SKM-1 treated with dmso at 0.1 percent for 144 hours (cell line): Measurements from ENCODE around the gene DHRS7B.

Source experiments
- DNase-seq: peaks from one replicate; lab custom pipeline; 2025; ENCODE audit not compliant: unreplicated experiment; lab: John Stamatoyannopoulos, UW

The DHRS7B gene

GRCh38 chr17:21233581-21234347, 107.0 kb downstream of the DHRS7B start:
- no peak for DNase-seq

DNA sequence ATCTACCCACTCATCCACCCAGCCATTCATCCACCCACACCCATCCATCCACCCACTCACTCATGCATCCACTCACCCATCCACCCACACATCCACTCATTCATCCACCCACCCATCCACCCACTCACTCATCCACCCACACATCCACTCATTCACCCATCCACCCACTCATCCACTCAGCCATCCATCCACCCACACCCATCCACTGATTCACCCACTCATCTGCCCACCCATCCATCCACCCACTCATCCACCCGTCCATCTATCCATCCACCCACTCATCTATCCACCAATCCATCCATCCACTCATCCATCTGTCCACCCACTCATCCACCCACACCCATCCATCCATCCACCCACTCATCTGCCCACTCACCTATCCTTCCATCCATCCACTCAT, 109.2 kb downstream of the DHRS7B start:
- DNase-seq = no peak

GRCh38 chr17:21239680-21240368, 113.1 kb downstream of the DHRS7B start:
- DNase-seq = peak; percentile 57

DNA sequence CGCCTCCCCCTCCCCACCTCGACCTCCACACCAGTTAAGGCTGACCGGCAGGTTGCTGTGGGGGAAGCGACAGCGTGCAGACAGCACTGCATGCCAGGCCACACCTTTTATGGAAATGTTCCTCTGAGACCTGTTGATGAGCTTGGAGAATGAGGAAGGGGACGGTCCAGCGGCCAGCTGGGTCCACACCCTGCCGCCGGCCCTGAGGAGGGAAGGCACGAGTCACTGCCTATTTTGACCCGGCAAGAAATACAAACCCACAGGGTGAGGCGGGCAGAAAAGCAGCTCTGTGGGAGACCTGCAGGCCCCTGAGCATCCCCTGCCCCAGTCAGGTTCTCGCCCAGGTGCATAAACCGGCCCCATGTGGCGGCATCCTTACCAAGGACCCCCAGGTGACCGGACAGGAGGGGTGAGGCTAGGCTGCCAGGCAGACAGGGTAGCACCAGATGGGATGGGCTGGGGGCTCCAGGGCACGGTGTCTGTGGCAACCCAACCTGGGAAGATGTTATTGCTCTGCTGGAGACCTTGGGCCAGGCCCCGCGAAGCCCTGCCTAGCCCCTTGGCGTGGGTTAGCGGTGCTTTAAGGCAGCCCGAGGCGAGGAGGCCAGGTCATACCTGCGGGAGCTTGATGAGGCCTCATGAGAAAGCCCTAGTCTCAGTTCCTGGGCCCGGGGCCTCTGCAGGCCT, 113.7 kb downstream of the DHRS7B start:
- DNase-seq = no peak
